AML-193 (cell line): Measurements from ENCODE around the gene TECTB.
"Not testable (repeated sequence)": the region's sequence is repeated elsewhere in the genome, so short reads cannot be mapped to it uniquely, and the experiment has no call there.

ENCODE experiments used
- DNase-seq, 2 experiments: peaks; one replicate each; lab custom pipeline; 2025; lab: John Stamatoyannopoulos, UW

The TECTB gene

DNA sequence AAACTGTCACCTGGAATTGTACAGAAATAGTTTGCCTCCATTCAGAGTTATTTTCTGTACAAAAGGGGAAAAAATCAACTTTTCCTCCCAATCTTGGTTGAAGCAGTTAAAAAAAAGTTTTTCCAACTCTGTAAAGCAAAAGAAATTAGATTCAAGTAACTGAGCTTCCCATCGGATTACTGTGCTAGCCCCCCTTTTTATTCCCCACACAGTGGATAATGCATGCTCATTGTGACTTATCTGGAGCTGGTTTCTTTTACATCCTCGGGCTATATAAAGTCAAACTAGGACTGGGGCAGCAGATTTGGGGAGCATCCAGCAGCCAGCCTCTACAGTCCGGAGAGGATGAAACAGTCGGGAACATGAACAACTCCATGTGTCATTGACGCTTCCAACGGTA, at the start of gene TECTB:
TSS of gene TECTB (plus strand) at position 301 of the 400 bp plus-strand sequence. CDS start 335 bp downstream, outside the sequence.
- DNase-seq: no peak

DNA sequence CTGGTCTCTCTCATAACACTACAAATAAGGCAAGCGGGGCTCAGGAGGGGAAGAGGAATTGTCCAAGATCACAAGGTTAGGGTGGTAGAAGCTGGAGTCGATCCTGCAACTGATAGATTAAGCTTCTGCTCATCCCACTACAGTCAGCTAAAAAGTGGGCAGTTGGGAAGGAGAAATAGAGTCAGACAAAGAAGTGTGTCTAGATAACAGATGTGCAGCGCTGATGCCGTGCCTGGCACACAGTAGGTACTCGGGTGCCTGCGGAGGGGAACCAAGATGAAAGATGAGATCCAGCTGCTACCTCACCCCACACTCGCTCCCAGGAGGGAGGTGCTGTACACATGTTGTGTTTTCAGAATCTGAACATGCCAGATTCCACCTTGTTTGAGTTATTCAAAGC, 48.1 kb upstream of the TECTB start:
- DNase-seq: no peak

DNA sequence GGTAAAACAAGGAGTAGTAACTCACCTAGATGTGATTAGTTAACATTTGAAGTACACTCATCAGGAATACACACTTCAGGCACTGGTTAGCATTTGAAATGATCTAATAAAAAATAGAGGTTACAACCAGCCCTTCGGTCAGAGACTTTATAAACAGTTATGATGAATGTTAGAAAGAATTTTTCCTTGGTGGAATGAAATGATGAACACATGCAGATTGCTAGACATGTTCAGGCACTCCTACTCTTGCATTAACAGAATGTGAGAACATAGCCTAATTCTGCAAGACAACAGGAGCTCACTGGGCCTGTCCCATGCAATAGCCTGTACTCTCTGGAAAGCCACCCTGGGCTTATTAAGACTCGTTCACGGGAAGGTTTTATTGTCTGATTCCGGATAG, 47.3 kb upstream of the TECTB start:
- DNase-seq: no peak

DNA sequence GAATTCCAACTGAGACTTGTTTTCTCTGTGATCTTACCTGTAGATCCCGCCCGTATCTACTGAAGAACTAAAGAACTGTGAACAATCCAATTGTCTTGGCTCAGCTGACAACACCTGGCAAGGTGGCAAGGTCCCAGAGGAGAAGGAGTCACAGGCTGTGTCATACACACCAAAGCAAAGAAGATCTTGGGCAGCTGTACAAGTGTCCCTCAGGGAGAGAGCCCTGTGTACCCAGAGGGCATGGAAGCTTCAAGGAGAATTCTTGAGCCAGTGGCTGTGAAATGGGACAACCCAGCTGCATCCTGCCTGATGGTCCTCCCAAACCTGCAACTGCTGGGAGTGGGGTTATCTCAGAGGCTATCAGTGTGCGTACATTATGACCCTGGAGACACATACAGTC, 46.7 kb upstream of the TECTB start:
- DNase-seq: no peak

DNA sequence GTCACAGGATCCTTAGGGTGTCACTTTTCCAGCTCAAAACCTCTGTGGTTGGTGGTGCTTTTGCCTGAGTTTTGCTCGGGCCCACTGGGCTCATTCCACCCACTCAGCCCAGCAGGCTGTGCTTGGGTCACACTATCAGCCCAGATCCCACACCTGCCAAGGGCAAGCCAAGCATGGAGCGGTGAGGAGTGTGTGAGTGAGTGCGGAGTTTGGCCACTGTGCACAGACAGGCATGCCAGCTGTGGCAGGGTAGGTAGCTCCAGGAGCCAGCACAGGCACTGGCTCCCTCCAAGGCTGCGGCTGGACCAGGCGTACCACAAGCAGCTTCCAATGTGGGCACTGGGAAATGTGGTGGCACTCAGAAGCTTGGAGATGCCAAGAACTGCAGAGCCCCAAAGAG, 43.9 kb upstream of the TECTB start:
- no peak for DNase-seq

DNA sequence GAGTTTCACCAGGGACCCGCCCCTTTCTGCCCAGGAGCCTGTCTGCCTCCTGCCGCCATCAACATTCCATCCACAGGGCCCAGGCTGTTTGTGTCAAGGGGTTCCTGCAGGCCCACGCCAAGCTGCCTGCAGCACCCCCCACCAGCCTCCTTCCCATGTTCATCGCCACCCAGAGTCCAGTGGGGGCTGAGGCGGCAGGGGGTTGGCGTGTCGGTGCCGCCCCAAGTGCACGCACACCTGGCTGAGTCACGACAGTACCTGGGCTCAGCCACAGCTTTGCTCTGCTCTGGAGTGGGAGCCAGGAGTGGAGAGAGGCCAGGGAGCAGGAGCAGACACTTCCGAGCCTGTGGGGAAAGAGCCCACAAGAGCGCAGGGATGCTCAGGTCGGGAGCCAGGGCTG, 42.8 kb upstream of the TECTB start:
- no peak for DNase-seq

DNA sequence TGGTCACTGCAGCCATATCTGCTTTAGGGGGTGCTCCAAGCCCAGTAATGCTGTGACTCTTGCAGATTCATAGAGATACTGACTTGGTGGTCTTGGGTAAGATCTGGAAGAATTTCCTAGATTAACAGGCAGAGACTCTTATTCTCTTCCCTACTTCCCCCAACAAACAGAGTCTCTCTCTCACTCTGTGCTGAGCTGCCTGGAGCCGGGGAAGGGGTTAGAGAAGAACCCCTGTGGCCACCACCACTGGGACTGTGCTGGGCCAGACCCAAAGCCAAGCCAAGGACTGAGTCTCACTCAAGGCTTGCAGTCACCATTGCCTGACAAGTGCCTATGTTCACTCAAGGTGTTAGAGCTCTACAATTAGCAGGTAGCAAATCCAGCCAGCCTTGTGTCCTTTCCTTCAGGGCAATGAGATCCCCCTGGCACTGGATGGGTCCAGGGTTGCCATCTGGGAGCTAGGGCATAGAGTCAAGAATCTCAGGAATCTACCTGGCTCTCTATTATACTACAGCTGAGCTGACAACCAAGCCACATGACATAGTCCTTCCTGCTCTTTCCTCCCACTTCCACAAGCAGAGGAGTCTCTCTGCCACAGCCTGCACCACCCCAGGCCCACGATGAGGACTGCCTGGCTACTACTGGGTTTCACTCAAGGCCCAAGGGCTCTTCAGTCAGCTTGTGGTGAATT, 41.4 kb upstream of the TECTB start:
- DNase-seq: no peak

DNA sequence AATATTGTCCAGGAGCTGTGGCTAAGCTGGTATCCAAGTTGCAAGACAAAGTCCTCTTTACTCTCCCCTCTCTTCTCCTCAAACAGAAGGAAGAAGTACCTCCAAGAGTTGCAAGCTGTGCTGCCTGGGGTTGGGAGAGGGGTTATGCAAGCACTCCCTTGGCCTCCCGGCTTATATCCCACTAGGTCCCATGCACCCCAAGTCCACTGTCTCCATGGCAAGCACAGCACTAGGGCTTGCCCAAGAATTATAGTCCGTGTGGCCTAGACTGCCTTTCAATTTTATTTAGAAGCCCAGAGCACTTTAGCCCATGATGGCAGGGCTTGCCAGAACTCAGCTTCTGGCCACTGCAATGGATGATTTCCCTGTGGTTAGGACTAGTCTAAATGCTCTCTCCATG, 40.4 kb upstream of the TECTB start:
- DNase-seq: no peak

DNA sequence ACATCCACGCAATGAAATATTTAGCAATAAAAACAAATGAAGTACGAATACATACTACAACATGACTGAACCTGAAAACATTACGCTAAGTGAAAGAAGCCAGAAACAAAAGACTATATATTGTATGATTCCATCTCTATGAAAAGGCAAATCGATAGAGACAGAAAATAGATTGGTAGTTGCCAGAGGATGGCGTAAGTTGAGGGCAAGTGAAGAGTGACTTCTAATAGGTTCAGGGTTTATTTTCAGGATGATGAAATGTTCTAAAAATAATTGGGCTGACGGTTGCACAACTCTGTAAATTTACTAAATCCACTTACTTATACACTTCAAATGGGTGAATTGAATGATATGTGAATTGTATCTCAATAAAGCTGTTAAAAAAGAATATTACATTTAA, 39.5 kb upstream of the TECTB start:
- no peak for DNase-seq

DNA sequence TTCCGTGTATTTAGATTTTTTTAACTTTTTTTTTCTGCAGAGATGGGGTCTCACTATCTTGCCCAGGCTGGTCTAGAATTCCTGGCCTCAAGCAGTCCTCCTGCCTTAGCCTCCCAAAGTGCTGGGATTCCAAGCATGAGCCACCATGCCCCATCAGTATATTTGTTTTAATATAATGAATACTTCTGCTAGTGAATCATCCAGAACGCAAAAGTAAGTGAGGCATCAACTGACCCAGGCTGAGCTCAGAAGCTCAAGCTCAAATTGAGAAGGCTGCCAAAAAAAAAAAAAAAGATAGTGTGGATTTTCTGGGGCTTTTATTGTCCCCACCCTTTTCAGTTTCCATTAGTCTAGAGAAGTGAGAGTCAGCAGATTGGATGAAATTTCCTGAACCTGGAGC, 39.0 kb upstream of the TECTB start:
- no peak for DNase-seq

DNA sequence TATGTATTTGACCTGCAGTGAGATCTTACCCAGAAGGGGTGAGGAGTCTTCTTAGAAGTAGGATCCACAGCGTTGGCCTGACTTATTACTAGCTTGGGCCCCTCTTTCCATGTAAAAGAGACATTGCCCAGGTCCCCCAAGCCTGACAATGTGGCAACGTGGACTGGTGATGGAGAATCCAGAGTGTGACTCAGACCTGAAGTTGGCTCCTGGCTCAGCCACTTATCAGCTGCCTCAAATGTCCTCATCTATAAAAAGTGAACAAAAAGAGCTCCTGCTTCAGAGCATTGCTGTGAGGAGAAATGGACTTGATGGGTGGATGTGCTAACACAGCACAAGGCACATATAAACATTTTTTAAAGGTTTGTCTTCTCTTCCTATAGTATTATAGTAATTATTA, 35.4 kb upstream of the TECTB start:
- DNase-seq: no peak

DNA sequence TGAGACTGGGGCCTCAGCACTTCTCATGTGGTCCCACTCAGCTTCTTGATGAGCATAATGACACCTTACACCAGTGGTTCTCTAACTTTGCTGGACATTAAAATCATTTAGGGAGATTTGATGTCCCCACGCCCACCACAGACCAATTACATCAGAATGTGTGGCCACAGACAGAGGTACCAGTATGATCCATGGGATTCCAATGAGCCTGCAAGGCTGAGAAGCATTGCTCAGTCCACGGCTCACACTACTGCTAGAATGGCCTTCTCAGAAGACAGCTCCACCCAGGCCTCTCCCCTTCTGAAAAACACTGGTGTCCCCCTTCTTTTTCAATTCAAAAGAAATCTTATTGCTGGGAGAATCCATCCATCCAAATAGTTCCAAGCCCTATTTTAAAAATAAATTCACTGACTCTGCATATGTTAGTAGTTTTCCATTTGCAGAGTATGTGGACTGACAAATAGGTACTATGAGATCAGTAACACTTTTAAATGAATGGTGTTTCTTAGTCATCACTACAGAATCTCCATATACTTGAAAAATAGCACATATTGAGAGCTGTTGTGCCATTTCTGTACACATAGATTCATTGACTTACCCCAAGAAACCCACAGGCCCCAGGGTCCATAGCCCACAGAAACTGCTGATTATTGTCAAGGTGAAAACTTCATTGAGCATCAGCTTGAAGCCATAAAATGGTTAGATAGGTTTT, 34.5 kb upstream of the TECTB start:
- DNase-seq: no peak

DNA sequence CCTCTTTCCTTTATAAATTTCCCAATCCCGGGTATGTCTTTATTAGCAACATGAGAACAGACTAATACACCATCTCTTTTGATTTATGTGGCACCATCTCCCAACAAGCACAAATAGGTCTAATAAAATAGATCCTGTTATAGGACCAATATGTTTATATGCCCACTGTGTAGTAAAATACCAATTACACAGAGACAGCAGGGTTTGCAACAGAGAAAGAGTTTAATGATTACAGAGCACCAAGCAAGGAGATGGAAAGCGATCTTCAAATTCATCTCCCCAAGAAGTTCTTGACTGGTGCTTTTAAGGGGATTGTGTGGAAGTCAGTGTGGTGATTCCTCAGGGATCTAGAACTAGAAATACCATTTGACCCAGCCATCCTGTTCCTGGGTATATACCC, 33.5 kb upstream of the TECTB start:
- no peak for DNase-seq

DNA sequence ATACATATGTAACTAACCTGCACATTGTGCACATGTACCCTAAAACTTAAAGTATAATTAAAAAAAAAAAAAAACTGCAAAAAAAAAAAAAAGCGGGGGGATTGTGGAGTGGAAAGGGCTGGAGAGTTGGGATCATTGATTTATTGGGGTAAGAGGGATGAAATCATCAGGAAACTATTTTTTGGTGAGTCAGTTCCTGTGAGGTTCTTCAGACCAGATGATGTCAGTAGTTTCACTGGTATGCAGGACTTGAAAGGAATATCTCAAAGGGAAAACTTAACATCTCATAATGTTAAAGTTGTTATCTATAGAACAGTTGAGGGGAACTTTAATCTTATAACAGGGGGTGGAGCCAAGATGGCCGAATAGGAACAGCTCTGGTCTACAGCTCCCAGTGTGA, 32.6 kb upstream of the TECTB start:
- no peak for DNase-seq

DNA sequence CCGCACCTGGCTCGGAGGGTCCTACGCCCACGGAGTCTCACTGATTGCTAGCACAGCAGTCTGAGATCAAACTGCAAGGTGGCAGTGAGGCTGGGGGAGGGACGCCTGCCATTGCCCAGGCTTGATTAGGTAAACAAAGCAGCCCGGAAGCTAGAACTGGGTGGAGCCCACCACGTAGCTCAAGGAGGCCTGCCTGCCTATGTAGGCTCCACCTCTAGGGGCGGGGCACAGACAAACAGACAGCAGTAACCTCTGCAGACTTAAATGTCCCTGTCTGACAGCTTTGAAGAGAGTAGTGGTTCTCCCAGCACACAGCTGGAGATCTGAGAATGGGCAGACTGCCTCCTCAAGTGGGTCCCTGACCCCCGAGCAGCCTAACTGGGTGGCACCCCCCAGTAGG, 32.0 kb upstream of the TECTB start:
- DNase-seq: not testable (repeated sequence)

DNA sequence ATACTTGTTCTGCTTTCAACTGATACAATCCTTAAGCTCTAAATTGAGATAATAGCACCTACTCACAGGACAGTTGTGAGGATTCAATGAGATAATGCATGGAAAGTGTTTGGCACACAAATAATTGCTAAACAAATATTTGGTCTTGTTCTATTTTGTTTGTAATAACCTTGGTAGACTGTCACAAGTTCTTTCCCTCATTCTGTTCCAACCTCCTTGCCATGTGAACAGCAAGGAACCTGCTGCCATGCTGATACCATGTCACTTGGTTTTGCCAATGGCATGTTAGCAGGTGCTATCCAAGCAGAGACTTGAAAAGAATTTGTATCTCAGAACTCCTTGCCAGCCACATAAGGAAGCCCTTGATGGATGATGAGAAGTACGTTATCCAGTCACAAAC, 24.8 kb upstream of the TECTB start:
- DNase-seq: no peak

DNA sequence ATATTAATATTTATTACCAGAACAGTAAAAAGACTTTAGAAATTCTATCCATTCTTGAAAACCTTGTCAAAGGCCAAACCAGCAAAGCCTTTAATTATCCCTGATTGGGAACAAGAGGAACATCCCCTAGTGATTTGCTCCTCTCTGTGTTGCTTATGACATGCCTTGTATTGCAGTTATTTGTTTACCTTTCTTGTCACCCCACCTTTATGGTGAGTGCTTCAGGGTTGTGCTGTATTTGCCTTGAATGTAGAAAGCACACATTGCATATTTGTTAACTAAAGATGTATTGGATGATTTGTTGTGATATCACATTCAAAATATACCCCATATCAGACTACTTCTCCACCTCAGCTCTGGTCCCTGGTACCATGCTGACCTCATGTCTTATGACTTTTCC, 23.5 kb upstream of the TECTB start:
- DNase-seq: no peak

DNA sequence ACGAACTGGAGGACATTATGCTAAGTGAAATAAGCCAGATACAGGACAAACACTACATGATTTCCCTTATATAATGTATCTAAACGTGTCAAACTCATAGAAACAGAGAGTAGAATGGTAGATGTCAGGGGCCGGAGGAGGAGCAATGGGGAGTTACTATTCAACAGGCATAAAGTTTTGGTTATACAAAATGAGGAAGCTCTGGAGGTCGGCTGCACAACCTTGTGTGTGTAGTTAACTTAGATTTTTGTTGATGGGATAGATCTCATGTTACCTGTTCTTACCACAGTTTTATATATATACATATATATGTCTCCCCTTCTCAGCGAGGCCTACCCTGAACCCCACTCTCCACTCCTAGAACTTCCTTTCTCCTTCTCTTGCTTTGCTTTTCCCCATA, 22.4 kb upstream of the TECTB start:
- DNase-seq: no peak

DNA sequence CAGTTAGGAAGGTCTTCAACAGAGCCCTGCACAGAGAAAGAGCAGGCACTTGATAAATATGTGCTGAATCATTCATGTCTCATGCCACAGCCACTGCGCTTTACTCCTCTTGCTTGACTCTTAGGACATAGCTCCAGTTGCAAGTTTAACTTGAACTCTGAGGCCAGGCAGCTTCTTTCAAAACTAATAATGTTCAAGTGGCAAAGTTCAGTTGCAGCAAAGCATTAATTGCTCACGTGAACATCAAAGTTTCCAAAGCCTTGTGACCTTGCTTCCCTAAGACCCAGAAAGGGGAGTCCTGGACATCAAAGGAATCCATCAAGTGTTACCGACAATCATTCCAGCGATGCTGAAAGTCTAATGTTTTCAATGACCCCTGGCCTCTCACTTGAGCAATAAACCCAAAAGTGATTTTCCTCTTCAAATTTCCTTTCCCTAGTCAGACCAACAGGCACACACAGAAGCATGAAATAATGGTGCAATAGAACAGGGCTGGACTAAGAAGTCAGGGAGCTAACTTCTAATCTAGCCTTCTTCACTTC, 21.8 kb upstream of the TECTB start:
- DNase-seq: no peak

DNA sequence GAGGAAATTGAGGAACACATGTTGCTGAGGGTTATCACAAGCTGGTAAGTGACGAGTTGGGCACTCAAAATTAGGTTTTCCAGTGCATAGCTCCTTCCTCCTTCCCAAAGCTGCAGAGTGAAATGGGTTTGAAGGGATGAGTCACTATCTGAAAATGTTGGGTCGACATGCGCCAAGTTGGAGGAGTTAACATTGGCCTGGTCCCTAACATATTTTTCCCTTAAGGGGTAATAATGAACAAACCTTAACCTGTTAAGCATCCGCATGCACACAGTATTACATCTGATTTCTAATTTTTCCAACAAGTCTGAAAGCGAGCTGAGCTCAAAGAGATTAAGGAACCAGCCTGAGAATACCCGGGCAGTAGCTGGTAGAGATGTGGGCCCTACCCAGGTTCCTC, 20.7 kb upstream of the TECTB start:
- no peak for DNase-seq

DNA sequence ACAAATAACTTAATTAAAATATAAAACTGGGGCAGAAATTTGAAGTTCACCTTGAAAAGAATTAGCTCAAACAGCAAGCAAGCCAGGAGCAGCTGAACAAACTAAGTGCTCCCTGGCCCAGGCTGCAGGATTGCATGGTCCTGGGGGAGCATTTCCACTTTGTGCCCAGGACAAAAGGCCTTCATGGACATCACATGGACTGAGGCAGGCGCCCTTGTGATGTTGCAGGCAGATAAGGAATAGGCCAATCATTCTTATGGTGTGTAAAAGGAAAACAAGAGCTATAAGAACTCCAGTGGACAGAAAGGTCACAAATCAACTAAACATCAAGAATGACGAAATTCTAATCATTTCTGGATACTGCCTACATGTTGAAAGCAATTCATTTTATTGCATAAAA, 17.5 kb upstream of the TECTB start:
- DNase-seq: no peak

DNA sequence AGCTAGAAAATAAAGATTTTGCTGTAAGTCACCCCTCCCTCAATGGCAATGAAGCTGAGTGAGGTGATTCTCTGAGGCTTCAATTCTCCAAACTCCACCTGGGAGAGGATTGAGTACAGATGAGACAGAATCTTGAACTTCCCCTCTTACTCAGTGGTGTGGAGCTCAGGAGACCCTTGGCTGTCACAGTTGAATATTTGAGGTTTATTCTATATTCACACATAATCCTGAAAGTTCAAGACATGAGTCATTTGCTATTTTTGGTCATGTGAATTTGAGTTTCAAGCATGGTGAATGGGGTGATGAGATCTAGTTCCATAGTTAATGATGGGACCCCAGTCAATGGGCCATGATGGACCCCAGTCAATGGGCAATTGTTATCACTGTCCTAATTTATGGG, 13.9 kb upstream of the TECTB start:
- no peak for DNase-seq

DNA sequence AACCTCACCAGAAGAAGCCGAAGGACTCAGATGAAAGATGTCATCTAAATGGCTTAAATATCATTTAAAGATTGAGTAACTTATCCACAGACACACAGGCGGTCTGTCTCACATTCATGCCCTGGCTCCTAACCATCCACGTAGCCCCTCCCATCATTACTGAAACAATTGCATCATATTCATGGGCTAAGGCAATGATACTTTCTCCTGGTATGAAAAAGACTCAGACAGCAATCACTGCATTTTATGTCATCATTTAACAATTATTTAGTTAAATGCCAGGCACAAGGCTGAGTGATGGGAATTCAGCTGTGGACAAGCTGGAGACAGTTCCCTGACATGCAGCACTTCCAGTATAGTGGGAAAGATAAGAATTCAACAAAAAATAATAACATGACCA, 11.2 kb upstream of the TECTB start:
- no peak for DNase-seq

DNA sequence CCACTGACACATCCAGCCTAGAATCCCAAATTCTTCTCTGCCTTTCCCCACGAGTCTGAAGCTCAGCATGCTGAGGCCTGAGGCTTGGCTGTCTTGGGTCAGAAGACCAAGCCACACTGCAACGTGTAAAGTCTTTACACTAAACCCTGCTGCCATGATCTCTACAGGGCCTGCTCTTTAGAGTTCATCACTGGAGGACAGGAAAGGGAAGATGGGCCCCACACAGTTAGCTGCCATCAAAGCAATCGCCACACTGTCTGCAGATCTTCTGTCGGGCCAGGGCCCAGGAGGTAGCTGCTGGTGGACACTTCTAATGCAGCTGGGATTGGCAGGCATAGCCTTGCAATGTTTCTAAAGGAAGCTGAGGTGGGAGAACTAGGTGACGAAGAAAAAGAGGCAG, 8.4 kb upstream of the TECTB start:
- no peak for DNase-seq
